Posterior vena cava (tissue), 2 donors: ENCODE measurements around the gene LPCAT2. TPM values are rescaled to one million over a fixed set of nuclear protein-coding genes. Genes with fewer than 3 reads are reported as not detected.

Experiments used
- DNase-seq: peaks from one replicate; pipeline ENCODE4 v3.0.0-alpha.2; 2020; ENCODE audit warnings: low spot score
- intact Hi-C, 2 donors: fragments of 100-400 bp; cut with DNase I; formaldehyde crosslinking; loops; one replicate each; pipeline versions ENCODE4 v1.14.1 to v1.14.2; 2022 to 2023
- total RNA-seq, 2 donors: library from RNA; stranded (reverse); fragmentation: NEBNext Ultra II Directional; extraction: Animal tissue kit (Norgen Biotek cat#: 25700); gene quantifications; one replicate each; pipeline ENCODE4 v1.2.1, GENCODE V29; 2021
- donor health status: DM: yes; HTN: yes; CAD: no.
- donor health status: DM: yes; HTN: yes; CAD: no.

Gene LPCAT2
- total RNA-seq, 2 donors from 2014 or later: 13.8 to 16.0 TPM

DNA sequence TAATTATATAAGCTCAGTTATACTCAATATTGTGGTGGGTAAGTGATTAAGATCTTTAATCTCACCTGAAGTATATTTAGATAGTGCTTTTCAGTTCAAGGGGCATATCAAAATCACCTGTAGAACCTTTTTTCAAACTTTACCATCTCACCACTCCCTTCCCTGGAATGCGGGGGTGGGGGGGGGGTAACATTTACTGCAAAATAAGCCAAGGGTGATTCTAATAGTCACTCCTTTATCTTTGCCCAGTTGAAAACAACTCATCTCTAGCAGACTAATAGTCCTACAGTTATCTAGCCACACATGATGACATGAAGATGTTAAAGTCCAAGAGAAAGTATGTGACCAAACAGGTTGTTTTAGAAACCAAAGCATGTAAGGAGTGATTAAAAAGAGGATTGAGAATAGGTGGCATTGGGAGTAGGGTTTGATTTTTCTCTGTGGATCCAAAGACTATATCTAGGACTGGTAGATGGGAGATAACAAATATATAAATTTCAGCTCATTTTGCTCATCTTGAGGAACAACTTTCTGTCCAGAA lies 21.5 kb downstream of the LPCAT2 start:
- intact Hi-C loops: no loop called here
- DNase-seq: no peak

- intact Hi-C loops: no loop called here
- DNase-seq: no peak
Measured at GRCh38 chr16:55532227-55532626, 23.4 kb downstream of the LPCAT2 start.

GRCh38 chr16:55534756-55535155 lies 25.9 kb downstream of the LPCAT2 start:
- intact Hi-C loops: no loop called here
- DNase-seq: no peak

GRCh38 chr16:55539049-55539448 lies 30.2 kb downstream of the LPCAT2 start:
- intact Hi-C loops: no loop called here
- DNase-seq: no peak

DNA sequence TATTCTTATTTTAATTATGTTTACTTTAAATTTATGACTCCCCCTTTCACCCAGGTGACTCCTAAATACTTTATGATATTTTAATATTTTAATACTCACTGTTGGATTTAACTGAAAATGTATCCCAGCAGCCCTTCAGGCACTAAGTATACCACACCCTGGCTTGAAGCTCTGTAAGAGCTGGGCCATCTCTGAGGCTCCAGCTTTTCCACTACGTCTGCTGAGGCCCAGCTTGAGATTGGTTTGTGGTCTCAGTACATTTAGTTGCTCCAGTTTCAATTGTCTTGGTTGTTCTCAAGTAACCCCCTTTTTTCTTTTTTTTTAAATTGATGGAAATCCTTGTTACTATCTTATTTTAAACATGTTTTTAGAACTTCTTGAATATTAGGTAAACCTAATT lies 30.6 kb downstream of the LPCAT2 start:
- DNase-seq: no peak
- intact Hi-C loops: no loop called here

- no peak for DNase-seq
- intact Hi-C loops: loop anchor here in 1 of 2 donors (10.0 kb wide), 1 partner anchor 75 kb away; no protein-coding TSS in a partner anchor
Measured at GRCh38 chr16:55540221-55540620, 31.3 kb downstream of the LPCAT2 start.

GRCh38 chr16:55542459-55543082 lies 33.7 kb downstream of the LPCAT2 start:
- no peak for DNase-seq
- intact Hi-C loops: loop anchor here in 1 of 2 donors (10.0 kb wide), 1 partner anchor 78 kb away; no protein-coding TSS in a partner anchor

DNA sequence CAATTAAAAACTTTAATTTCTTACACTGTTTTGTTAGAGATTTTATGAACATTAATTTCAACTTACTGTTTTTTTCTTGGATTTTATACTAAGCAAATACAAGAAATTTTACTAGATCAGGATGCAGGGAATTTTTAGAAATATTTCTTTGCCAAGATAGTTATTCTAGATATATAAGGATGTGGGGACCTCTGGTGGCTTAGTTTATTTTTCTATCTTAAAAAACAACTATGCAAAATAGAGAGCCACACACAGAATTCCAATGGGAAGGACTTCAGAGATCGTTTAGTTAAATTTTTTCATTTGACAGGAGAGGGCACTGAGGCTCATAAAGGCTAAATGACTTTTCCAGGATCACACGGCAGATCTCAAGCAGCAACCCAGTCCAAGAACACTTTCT lies 34.6 kb downstream of the LPCAT2 start:
- intact Hi-C loops: loop anchor here in 1 of 2 donors (10.0 kb wide), 1 partner anchor 79 kb away; no protein-coding TSS in a partner anchor
- no peak for DNase-seq

DNA sequence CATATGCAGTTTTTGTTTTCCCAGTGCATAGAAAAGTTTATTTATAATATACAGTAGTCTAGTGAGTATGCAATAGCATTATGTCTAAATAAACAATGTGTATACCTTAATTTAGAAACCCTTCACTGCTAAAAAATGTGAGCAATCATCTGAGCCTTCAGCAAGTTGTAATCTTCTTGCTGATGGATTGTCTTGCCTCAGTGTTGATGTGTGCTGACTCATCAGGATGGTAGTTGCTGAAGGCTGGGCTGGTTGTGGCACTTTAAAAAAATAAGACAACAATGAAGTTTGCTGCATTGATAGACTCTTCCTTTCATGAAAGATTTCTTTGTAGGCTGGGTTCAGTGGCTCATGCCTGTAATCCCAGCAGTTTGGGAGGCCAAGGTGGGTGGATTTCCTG lies 43.7 kb downstream of the LPCAT2 start:
- DNase-seq: no peak
- intact Hi-C loops: no loop called here

DNA sequence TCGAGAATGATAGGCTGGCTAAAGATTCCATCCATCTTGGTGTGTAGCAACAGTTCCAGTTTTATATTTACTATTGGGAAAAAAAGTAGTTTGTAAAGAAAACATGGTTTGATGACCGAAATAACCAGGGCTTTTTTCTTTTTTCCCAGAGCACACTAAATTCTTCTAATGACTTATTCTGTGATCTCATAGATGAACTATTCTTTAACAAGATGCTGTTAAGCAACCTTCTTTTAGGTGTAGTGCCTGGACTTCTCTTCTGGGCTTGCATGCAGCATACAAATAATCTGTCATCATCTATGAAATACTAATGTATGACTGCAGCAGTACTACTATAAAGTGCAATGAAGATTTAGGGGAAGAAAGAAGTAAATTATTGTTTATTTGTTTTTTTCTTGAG lies 46.6 kb downstream of the LPCAT2 start:
- intact Hi-C loops: no loop called here
- no peak for DNase-seq

DNA sequence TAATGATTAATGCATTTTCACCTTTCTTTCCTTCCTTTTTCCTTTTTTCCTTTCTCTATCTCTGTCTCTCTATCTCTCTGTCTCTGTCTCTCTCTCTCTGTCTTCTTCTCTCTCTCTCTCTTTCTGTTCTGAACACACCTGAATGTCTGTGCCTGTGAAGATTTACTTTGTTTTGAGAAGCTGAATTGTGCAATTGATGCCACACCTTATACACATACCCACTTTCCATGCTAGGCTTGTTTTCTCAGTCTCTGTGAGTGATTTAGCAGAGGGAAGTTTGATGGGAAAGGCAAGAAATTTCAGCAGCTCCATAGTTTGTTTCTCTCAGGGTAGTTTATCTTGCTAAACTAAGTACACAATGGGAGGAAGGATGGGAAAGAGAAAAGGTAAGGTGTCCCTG lies 48.3 kb downstream of the LPCAT2 start:
- no peak for DNase-seq
- intact Hi-C loops: no loop called here

DNA sequence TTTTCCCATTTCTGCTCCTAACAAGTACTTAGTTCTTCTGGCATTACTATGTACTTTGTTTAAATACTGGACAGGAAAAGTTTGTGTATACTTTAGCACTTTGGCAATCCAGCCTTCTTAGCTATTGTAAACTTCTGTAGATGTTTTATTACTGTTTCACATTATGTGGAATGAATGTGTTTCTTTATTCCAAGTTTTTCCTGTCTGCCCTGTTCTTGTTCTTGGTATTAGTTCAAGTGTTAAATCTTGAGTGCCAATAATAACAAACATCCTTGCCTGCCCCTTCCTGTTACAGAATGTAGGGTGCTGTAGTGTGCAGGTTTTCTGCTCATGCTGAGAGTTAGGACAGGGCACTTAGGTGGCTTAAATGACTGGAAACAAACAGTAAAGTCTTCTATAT lies 50.4 kb downstream of the LPCAT2 start:
- no peak for DNase-seq
- intact Hi-C loops: no loop called here

GRCh38 chr16:55559933-55560516 lies 51.2 kb downstream of the LPCAT2 start:
- intact Hi-C loops: no loop called here

DNA sequence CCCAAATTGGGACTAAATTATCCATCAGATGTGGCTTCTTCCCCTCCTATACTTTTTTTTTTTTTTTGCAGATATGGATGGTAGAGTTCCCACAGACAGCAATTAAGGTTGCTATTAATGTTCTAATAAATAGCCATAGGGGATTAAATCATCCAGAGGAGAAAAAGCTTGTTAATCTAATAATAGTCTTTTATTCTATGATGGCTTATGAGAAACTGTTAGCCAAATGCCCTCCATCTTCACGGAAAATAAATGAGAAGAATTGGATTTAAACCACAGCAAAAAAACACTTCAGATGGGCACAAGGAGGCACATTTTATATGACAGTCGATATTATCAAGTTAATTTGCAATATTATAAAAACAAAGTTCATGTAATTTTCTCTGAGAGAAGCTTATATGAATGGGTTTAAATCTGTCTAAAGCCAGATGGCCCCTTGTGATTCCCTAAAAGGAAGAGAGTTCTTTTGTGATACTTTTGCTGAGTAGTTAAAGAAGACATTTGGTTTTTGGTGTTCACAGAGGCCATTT lies 52.5 kb downstream of the LPCAT2 start:
- intact Hi-C loops: no loop called here
- DNase-seq: no peak

More at GRCh38 chr16:55559933-55560516, 51.2 kb downstream of the LPCAT2 start:
- no peak for DNase-seq

DNA sequence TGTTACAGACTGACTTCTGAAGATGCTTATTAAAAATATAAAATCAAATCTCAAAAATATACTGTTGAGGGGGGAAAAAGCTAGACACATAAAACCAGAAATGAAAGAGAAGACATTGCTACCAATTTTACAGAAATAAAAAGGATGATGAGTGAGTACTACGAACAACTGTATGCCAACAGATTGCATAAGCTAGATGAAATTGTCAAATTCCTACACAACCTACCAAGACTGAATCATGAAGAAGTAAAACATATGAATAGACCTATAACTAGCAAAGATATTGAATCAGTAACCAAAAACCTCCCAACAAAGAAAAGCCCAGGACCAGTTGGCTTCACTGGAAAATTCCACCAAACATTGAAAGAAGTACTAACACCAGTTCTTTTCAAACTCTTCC lies 54.1 kb downstream of the LPCAT2 start:
- intact Hi-C loops: no loop called here
- DNase-seq: no peak

- no peak for DNase-seq
- intact Hi-C loops: no loop called here
Measured at GRCh38 chr16:55563797-55564196, 54.9 kb downstream of the LPCAT2 start.

- DNase-seq: no peak
- intact Hi-C loops: no loop called here
Measured at GRCh38 chr16:55565086-55565485, 56.2 kb downstream of the LPCAT2 start.

DNA sequence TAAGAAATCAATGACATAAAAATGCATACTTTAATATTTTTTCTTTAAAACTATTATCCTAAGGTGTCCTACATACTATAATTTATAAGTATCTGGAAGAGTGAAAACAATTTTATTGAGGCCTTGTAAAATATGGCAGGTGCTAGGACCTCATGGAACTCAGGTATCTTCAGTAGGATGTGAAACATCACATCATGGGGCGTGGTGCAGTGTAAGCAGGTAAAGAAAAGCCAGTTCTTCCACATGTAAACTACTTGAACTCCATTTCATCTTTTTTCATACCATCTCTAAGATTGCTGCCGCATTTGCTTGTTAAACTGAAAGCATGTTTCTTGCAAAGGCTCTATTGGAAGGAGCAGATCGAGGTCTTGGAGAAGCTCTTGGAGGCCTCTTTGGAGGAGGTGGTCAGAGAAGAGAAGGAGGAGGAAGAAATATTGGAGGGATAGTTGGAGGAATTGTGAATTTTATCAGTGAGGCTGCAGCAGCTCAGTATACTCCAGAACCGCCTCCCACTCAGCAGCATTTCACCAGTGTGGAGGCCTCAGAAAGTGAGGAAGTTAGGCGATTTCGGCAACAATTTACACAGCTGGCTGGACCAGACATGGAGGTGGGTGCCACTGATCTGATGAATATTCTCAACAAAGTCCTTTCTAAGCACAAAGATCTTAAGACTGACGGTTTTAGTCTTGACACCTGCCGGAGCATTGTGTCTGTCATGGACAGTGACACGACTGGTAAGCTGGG lies 57.7 kb downstream of the LPCAT2 start, which contains the start of gene CAPNS2:
TSS of gene CAPNS2 (plus strand) at position 253 of the 744 bp plus-strand sequence. CDS start at position 326, 73 bp downstream.
- intact Hi-C loops: no loop called here
- DNase-seq: no peak

DNA sequence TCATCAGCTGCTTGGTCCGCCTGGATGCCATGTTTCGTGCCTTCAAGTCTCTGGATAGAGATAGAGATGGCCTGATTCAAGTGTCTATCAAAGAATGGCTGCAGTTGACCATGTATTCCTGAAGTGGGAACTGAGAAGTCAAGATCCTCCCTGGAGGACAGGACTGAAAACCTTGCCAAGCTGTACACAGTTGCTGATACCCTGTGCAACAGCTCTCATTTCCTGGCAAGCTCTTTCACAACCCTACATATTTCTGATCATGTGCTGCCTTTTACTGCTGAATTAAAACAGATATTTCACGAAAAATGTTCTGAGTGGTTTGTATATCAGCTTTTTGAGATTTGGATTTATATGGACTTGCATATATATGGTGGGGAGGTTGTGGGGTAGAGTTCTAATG lies 58.5 kb downstream of the LPCAT2 start:
- DNase-seq: no peak
- intact Hi-C loops: no loop called here

- intact Hi-C loops: no loop called here
Measured at GRCh38 chr16:55568207-55568606, 59.3 kb downstream of the LPCAT2 start.

More at GRCh38 chr16:55568207-55568606, 59.3 kb downstream of the LPCAT2 start:
- DNase-seq: no peak
